GM23248 (cell line): ENCODE measurements around the gene TPPP3. TPM values are rescaled to one million over a fixed set of nuclear protein-coding genes. Genes with fewer than 3 reads are reported as not detected.
A peak's percentile ranks its signal among the peaks of the same experiment; 100 is the strongest.

ENCODE experiments used
- DNase-seq: peaks from one replicate; pipeline ENCODE4 v3.0.0-alpha.2; 2015
- H2AFZ ChIP-seq: fragments of 200-600 bp; sonication (generic); 2 replicates; pipeline ENCODE4 v1.6.1; 2016; ENCODE audit warnings: antibody characterized with exemption
- H3F3A ChIP-seq: fragments of 200-600 bp; sonication (generic); 2 replicates; pipeline ENCODE4 v1.6.1; 2016; ENCODE audit warnings: mild to moderate bottlenecking, antibody characterized with exemption, mixed run types; ENCODE audit not compliant: insufficient read depth
- H3K27ac ChIP-seq: fragments of 200-600 bp; sonication (generic); 2 replicates; pipeline ENCODE4 v1.5.1; 2016; ENCODE audit warnings: mild to moderate bottlenecking
- H3K27me3 ChIP-seq: fragments of 200-600 bp; sonication (generic); replicated peaks from 2 replicates; pipeline ENCODE4 v1.6.1; 2016; ENCODE audit warnings: mild to moderate bottlenecking; ENCODE audit not compliant: insufficient read depth
- H3K36me3 ChIP-seq: fragments of 200-600 bp; sonication (generic); 2 replicates; pipeline ENCODE4 v1.6.1; 2016; ENCODE audit warnings: low read depth, mild to moderate bottlenecking
- H3K4me1 ChIP-seq: fragments of 200-600 bp; sonication (generic); 2 replicates; pipeline ENCODE4 v1.6.1; 2016; ENCODE audit warnings: mild to moderate bottlenecking; ENCODE audit not compliant: insufficient read depth
- H3K4me2 ChIP-seq: fragments of 200-600 bp; sonication (generic); one replicate; pipeline ENCODE4 v1.6.1; 2016; ENCODE audit warnings: mild to moderate bottlenecking; ENCODE audit not compliant: unreplicated experiment
- H3K4me3 ChIP-seq: fragments of 200-600 bp; sonication (generic); 2 replicates; pipeline ENCODE4 v1.5.1; 2016; ENCODE audit warnings: mild to moderate bottlenecking
- H3K79me2 ChIP-seq: fragments of 200-600 bp; sonication (generic); 2 replicates; pipeline ENCODE4 v1.6.1; 2016; ENCODE audit warnings: mild to moderate bottlenecking; ENCODE audit not compliant: insufficient read depth
- H3K9ac ChIP-seq: fragments of 200-600 bp; sonication (generic); 2 replicates; pipeline ENCODE4 v1.6.1; 2016; ENCODE audit warnings: mild to moderate bottlenecking
- H3K9me2 ChIP-seq: fragments of 200-600 bp; sonication (generic); 2 replicates; pipeline ENCODE4 v1.6.1; 2016; ENCODE audit warnings: mixed run types, mild to moderate bottlenecking, moderate library complexity; ENCODE audit not compliant: insufficient read depth
- H3K9me3 ChIP-seq: fragments of 200-600 bp; sonication (generic); one replicate; pipeline ENCODE4 v1.6.1; 2017; ENCODE audit warnings: low read depth
- H4K20me1 ChIP-seq: fragments of 200-600 bp; sonication (generic); 2 replicates; pipeline ENCODE4 v1.6.0; 2016; ENCODE audit not compliant: insufficient read depth
- EZH2 ChIP-seq: fragments of 200-600 bp; sonication (generic); IDR thresholded peaks from 2 replicates; pipeline ENCODE4 v1.6.1; 2018; ENCODE audit warnings: antibody characterized with exemption, mild to moderate bottlenecking; ENCODE audit not compliant: insufficient read depth, poor library complexity, severe bottlenecking
- EZH2phosphoT487 ChIP-seq: fragments of 200-600 bp; sonication (generic); IDR thresholded peaks from 2 replicates; pipeline ENCODE4 v1.6.1; 2018; ENCODE audit warnings: antibody characterized with exemption, moderate library complexity, mild to moderate bottlenecking, low read depth; ENCODE audit not compliant: insufficient read depth
- WGBS, 2 experiments: methylation state at CpG; one replicate each; pipeline ENCODE4 v1.1.6; 2015 to 2017; ENCODE audit warnings: low lambda C conversion rate in 2 of 2, low coverage in 1 of 2; ENCODE audit errors: missing lambda C conversion rate in 2 of 2; 5-methylcytosine and 5-hydroxymethylcytosine counted together
- in situ Hi-C: fragments of 300-500 bp; cut with MboI; formaldehyde crosslinking; loops from 2 replicates; pipeline ENCODE4 v1.15.0; 2020
- polyA plus RNA-seq: library from polyadenylated mRNA; unstranded; fragments of >200 nt; fragmentation: Nextera tagmentation; extraction: Ambion mirVana; gene quantifications from 2 replicates; pipeline ENCODE4 v1.2.1, GENCODE V29; 2016
- total RNA-seq: library from RNA; depleted of rRNA; stranded (reverse); fragments of >200 nt; shearing (Covaris generic); gene quantifications from 2 replicates; pipeline ENCODE4 v1.2.3, GENCODE V29; 2014; rRNA removed

Gene TPPP3
- not detected in 2 replicates for total RNA-seq
- polyA plus RNA-seq: 1.9 and 2.1 TPM in 2 replicates

DNA sequence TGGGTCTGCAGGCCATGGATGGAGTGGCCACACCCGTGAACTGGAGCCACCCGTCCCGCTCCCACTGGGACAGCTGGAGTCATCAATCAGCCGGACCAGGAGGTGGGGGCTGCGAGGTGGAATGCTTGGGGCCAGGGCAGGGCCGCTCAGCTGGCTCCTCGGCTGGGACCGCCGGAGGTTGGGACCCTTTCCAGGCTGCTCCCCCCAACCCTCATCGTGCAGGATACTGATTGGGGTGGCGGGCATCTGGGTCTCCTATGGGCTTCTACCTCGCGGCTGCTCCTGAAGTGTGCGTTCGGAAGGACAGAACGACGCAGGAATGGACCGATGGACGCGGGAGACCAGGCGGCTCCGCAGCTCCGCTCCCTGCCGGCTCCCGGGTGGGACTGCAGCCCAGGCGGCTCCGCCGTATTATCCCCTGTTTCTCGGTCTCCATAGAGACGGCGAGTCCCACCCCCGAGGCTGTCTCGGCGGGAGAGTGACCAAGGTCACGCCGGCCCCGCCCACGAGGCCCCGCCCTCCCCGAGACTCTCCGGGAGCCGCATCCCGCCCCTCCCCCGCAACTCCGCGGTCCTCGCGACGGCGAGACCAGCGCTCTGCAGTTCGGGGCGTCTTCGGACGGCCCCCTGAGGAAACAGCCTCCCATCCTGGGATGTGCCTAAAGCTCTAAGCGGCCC, at the start of gene TPPP3:
TPPP3 (minus strand) TSS at position 388 of the 677 bp plus-strand sequence. CDS start 2,387 bp downstream, outside the sequence.
- H3K9me2 ChIP-seq: no peaks in the 10 kb centered on the region
- H3K4me2 ChIP-seq: peak within 1 kb of the TSS; percentile 61
- peak; percentile 91 for DNase-seq
- TF ChIP-seq EZH2phosphoT487 (no peak), EZH2 (no peak)
- no peaks in the 10 kb centered on the region for H4K20me1 ChIP-seq
- H3K27ac ChIP-seq: no peak within 1 kb of the TSS
- H3K27me3 ChIP-seq: no peaks in the 10 kb centered on the region
- no peaks in the 10 kb centered on the region for H3K9me3 ChIP-seq
- peak within 1 kb of the TSS; percentile 54 for H3K4me3 ChIP-seq
- no peaks in the 10 kb centered on the region for H3K36me3 ChIP-seq
- in situ Hi-C loops: no loop called here
- WGBS, 2 experiments: 3 to 6% methylated on average over 39 to 48 of the region's 56 CpGs
- H3K79me2 ChIP-seq: no peaks in the 10 kb centered on the region
- peak within 1 kb of the TSS; percentile 69 for H3K9ac ChIP-seq
- peaks cover 6% of the 10 kb centered on the region; the same call in 1 of the 2 replicates for H3K4me1 ChIP-seq
- H2AFZ ChIP-seq: peak within 1 kb of the TSS; percentile 64
- H3F3A ChIP-seq: no peaks in the 10 kb centered on the region

DNA sequence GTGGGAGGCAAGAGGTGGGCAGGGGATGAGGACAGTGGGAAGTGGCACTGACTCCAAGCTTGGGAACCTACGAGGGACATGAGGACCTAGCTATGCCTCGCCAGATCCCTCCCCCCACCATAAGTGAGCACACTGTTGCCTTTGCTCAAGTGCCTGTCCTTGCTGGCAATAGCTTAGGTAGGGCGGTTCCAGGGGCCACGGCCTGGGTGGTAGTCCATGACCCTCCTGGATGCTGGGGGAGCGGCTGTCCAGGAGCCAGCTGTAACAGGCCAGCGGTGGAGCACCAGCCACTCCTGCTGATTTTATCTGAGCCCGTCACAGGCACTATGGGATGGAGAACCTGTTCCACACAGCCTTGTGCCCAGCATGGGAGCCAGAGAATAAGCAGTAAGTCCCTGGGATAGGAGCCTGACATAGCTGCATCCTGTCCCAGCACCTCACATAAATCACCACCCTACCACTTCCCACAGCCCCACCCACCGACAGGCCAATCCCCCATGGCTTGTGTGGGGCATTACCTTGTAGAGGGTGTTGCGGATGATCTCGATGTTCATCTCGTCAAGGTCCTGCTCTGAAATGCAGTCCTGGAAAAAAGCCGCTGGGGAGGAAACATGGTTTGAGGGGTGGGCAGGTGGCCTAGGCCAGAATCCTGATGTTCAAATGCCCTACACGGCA, 49.4 kb upstream of the TPPP3 start:
- no peak for DNase-seq
- H4K20me1 ChIP-seq: no peaks in the 10 kb centered on the region
- TF ChIP-seq EZH2 (no peak), EZH2phosphoT487 (no peak)

DNA sequence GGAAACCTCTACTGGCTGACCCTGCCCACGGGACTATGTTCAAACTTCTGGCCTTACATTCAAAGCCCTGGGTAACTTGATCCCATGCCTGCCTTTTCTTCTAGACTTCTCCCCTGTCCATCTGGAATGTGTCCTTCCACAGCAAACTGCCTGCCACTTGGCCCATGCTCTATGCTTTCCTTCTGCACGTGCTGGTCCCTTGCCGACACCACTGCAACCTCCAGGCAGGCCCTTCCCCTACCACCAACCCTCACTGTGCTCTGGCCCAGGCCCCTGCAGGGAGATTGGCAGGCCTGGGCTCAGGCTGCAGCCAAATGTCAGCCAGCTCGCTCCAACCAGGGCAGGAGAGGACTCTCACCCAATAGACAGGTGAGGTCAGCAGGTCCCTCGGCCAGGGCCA, 48.6 kb upstream of the TPPP3 start:
- H3K4me3 ChIP-seq: no peak overlapping the region
- H3K9me3 ChIP-seq: no peaks in the 10 kb centered on the region
- H3F3A ChIP-seq: no peaks in the 10 kb centered on the region
- 49 to 55% methylated on average over 5 of the region's 5 CpGs for WGBS, 2 experiments
- H3K27me3 ChIP-seq: no peaks in the 10 kb centered on the region
- peaks cover 7% of the 10 kb centered on the region; the same call in 1 of the 2 replicates for H3K36me3 ChIP-seq
- no peak overlapping the region for H3K27ac ChIP-seq
- DNase-seq: no peak
- no peaks in the 10 kb centered on the region for H4K20me1 ChIP-seq
- no peaks in the 10 kb centered on the region for H3K9me2 ChIP-seq
- H2AFZ ChIP-seq: no peak overlapping the region
- no peak overlapping the region for H3K9ac ChIP-seq
- peaks cover 15% of the 10 kb centered on the region for H3K4me1 ChIP-seq
- H3K4me2 ChIP-seq: no peak overlapping the region
- in situ Hi-C loops: no loop called here
- peaks cover 9% of the 10 kb centered on the region; the same call in 1 of the 2 replicates for H3K79me2 ChIP-seq
- TF ChIP-seq EZH2: no peak
- no peak for TF ChIP-seq EZH2phosphoT487

More for the DNA sequence above, 49.4 kb upstream of the TPPP3 start:
- no peaks in the 10 kb centered on the region for H3K9me2 ChIP-seq
- H3K4me3 ChIP-seq: no peak overlapping the region
- peaks cover 15% of the 10 kb centered on the region for H3K4me1 ChIP-seq
- in situ Hi-C loops: no loop called here
- H3K27me3 ChIP-seq: no peaks in the 10 kb centered on the region
- WGBS, 2 experiments: 77 to 79% methylated on average over 13 of the region's 13 CpGs
- H3K9ac ChIP-seq: no peak overlapping the region
- no peak overlapping the region for H3K27ac ChIP-seq
- peaks cover 17% of the 10 kb centered on the region for H3K79me2 ChIP-seq
- H2AFZ ChIP-seq: no peak overlapping the region
- no peak overlapping the region for H3K4me2 ChIP-seq
- H3K9me3 ChIP-seq: no peaks in the 10 kb centered on the region
- peaks cover 7% of the 10 kb centered on the region; the same call in 1 of the 2 replicates for H3K36me3 ChIP-seq
- no peaks in the 10 kb centered on the region for H3F3A ChIP-seq

DNA sequence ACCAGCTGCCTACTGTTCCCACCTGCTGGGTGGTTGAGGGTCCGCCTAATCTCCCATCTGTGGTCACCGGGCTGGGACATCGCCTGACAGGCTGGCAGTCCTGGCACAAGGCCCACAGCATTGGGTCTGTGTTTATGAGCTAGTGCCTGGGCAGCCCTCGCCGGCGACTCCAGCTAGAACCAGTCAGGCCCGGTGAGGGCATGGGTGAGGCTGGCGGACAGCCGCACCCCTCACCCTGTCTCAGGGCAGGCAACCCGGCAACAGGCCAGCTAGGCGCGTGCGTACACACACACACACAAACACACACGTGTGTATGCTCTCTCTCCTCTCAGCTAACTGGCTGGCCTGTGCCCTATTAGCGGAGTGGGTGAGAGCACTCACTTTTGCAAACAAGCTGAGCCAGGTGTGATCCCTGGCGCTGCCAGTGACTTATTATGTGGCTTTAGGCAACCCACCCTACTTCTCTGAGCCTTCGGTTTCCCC, 48.0 kb upstream of the TPPP3 start:
- TF ChIP-seq EZH2phosphoT487 (no peak), EZH2 (no peak)
- no peak for DNase-seq
- peaks cover 7% of the 10 kb centered on the region; the same call in 1 of the 2 replicates for H3K36me3 ChIP-seq
- H3K79me2 ChIP-seq: 0 out of 2 replicates have a peak, but pooled peaks cover 3% of the 10 kb centered on the region
- no peak overlapping the region for H3K4me3 ChIP-seq
- H3K4me2 ChIP-seq: no peak overlapping the region
- H3K27me3 ChIP-seq: no peaks in the 10 kb centered on the region
- peaks cover 13% of the 10 kb centered on the region for H3K4me1 ChIP-seq
- no peaks in the 10 kb centered on the region for H3F3A ChIP-seq
- H3K9me3 ChIP-seq: no peaks in the 10 kb centered on the region
- no peak overlapping the region for H2AFZ ChIP-seq
- H3K9me2 ChIP-seq: no peaks in the 10 kb centered on the region
- WGBS, 2 experiments: 81 to 87% methylated on average over 16 to 17 of the region's 17 CpGs
- in situ Hi-C loops: no loop called here
- no peaks in the 10 kb centered on the region for H4K20me1 ChIP-seq
- no peak overlapping the region for H3K27ac ChIP-seq
- no peak overlapping the region for H3K9ac ChIP-seq
